Trophoblast cell (in vitro differentiated cells and primary cell): Measurements from ENCODE around the gene CCNY.

Experiments used
- DNase-seq, 2 donors: peaks; one replicate each; pipeline ENCODE4 v3.0.0-alpha.2; 2016
- H2AFZ ChIP-seq: 2 replicates; pipeline ENCODE4 v1.6.1; 2013; ENCODE audit warnings: low read length, moderate library complexity, mild to moderate bottlenecking; ENCODE audit not compliant: insufficient read depth, poor library complexity
- H2AK5ac ChIP-seq: 2 replicates; pipeline ENCODE4 v1.6.1; 2013; ENCODE audit warnings: mild to moderate bottlenecking, low read length
- H2BK120ac ChIP-seq: 2 replicates; pipeline ENCODE4 v1.6.1; 2013; ENCODE audit warnings: low read length, mild to moderate bottlenecking, moderate library complexity; ENCODE audit not compliant: insufficient read depth, poor library complexity
- H2BK12ac ChIP-seq: 2 replicates; pipeline ENCODE4 v1.6.1; 2013; ENCODE audit warnings: mild to moderate bottlenecking, low read length, moderate library complexity
- H2BK5ac ChIP-seq: 2 replicates; pipeline ENCODE4 v1.6.1; 2013; ENCODE audit warnings: low read length, low read depth, moderate library complexity, mild to moderate bottlenecking; ENCODE audit not compliant: poor library complexity
- H3K14ac ChIP-seq: 2 replicates; pipeline ENCODE4 v1.6.1; 2013; ENCODE audit warnings: mild to moderate bottlenecking, low read length
- H3K18ac ChIP-seq: 2 replicates; pipeline ENCODE4 v1.6.1; 2013; ENCODE audit warnings: mild to moderate bottlenecking, low read length
- H3K23ac ChIP-seq: 2 replicates; pipeline ENCODE4 v1.6.1; 2013; ENCODE audit warnings: low read length
- H3K27ac ChIP-seq: 2 replicates; pipeline ENCODE4 v1.5.1; 2013; ENCODE audit warnings: low read depth, mild to moderate bottlenecking, inconsistent platforms, low read length, moderate library complexity
- H3K27me3 ChIP-seq: 2 replicates; pipeline ENCODE4 v1.6.1; 2013; ENCODE audit warnings: inconsistent platforms, mild to moderate bottlenecking, low read length, moderate library complexity; ENCODE audit not compliant: insufficient read depth
- H3K36me3 ChIP-seq, 2 experiments: 1 replicate in 1 of 2; 2 replicates in 1 of 2; pipeline ENCODE4 v1.6.1; 2013; ENCODE audit warnings: low read length in 2 of 2, mild to moderate bottlenecking in 2 of 2, moderate library complexity in 1 of 2; ENCODE audit not compliant: insufficient read depth in 2 of 2, control insufficient read depth in 1 of 2
- H3K4ac ChIP-seq: 2 replicates; pipeline ENCODE4 v1.6.1; 2013; ENCODE audit warnings: low read depth, mild to moderate bottlenecking, low read length, moderate library complexity
- H3K4me1 ChIP-seq, 2 experiments: 1 replicate in 1 of 2; 2 replicates in 1 of 2; pipeline ENCODE4 v1.6.1; 2013; ENCODE audit warnings: low read length in 2 of 2, mild to moderate bottlenecking in 2 of 2, moderate library complexity in 1 of 2; ENCODE audit not compliant: insufficient read depth in 2 of 2, control insufficient read depth in 1 of 2
- H3K4me2 ChIP-seq: 2 replicates; pipeline ENCODE4 v1.6.1; 2013; ENCODE audit warnings: inconsistent platforms, mild to moderate bottlenecking, low read length, moderate library complexity
- H3K4me3 ChIP-seq: 2 replicates; pipeline ENCODE4 v1.5.1; 2013; ENCODE audit warnings: mild to moderate bottlenecking, low read depth, low read length, inconsistent platforms
- H3K79me1 ChIP-seq: one replicate; pipeline ENCODE4 v1.6.1; 2013; ENCODE audit warnings: low read length
- H3K79me2 ChIP-seq: 2 replicates; pipeline ENCODE4 v1.6.1; 2013; ENCODE audit warnings: low read length, mild to moderate bottlenecking; ENCODE audit not compliant: control insufficient read depth, insufficient read depth, poor library complexity
- H3K9ac ChIP-seq: 2 replicates; pipeline ENCODE4 v1.6.1; 2013; ENCODE audit warnings: mild to moderate bottlenecking, low read length
- H3K9me3 ChIP-seq: 2 replicates; pipeline ENCODE4 v1.6.1; 2013; ENCODE audit warnings: low read depth, mild to moderate bottlenecking, control low read depth, inconsistent platforms, low read length; ENCODE audit not compliant: insufficient read depth
- H4K12ac ChIP-seq: 2 replicates; pipeline ENCODE4 v1.6.1; 2013; ENCODE audit warnings: low read depth, mild to moderate bottlenecking, low read length, moderate library complexity
- H4K8ac ChIP-seq: 2 replicates; pipeline ENCODE4 v1.6.1; 2013; ENCODE audit warnings: low read depth, mild to moderate bottlenecking, low read length, moderate library complexity
- H4K91ac ChIP-seq: one replicate; pipeline ENCODE4 v1.6.1; 2013; ENCODE audit warnings: low read depth, mild to moderate bottlenecking, low read length, moderate library complexity
- WGBS: extraction: QIAGEN DNeasy Blood & Tissue Kit; methylation state at CpG from one replicate; pipeline ENCODE4 v1.1.7; 2013; ENCODE audit warnings: missing lambda C conversion rate; ENCODE audit not compliant: insufficient read length, insufficient coverage; ENCODE audit errors: extremely low coverage; 5-methylcytosine and 5-hydroxymethylcytosine counted together

CCNY gene

GRCh38 chr10:35415505-35415904 is 79.2 kb downstream of the CCNY start:
- no peak overlapping the region for H3K18ac ChIP-seq
- no peaks in the 10 kb centered on the region for H3K9me3 ChIP-seq
- no peaks in the 10 kb centered on the region for H3K79me2 ChIP-seq
- no peak overlapping the region for H4K91ac ChIP-seq
- no peaks in the 10 kb centered on the region for H3K27me3 ChIP-seq
- H2AK5ac ChIP-seq: no peak overlapping the region
- no peak overlapping the region for H3K4me2 ChIP-seq
- no peak overlapping the region for H2BK120ac ChIP-seq
- no peak overlapping the region for H4K12ac ChIP-seq
- H3K4me3 ChIP-seq: no peak overlapping the region
- H4K8ac ChIP-seq: no peak overlapping the region
- H3K27ac ChIP-seq: no peak overlapping the region
- DNase-seq: no peak
- no peak overlapping the region for H3K14ac ChIP-seq
- peaks cover 28 to 34% of the 10 kb centered on the region in 2 experiments for H3K4me1 ChIP-seq
- no peak overlapping the region for H3K23ac ChIP-seq
- H3K79me1 ChIP-seq: peaks cover 8% of the 10 kb centered on the region
- no CpG with 5 or more reads among the region's 5 CpGs for WGBS
- H2AFZ ChIP-seq: no peak overlapping the region
- H2BK12ac ChIP-seq: no peak overlapping the region
- H3K9ac ChIP-seq: no peak overlapping the region
- H3K36me3 ChIP-seq: no peaks in the 10 kb centered on the region
- no peak overlapping the region for H3K4ac ChIP-seq
- no peak overlapping the region for H2BK5ac ChIP-seq

GRCh38 chr10:35416619-35417312 is 80.5 kb downstream of the CCNY start:
- H3K79me1 ChIP-seq: peaks cover 15% of the 10 kb centered on the region
- H3K27ac ChIP-seq: no peak overlapping the region
- H3K4me3 ChIP-seq: no peak overlapping the region
- H3K4me2 ChIP-seq: no peak overlapping the region
- H3K4ac ChIP-seq: no peak overlapping the region
- no peak overlapping the region for H3K23ac ChIP-seq
- H3K18ac ChIP-seq: no peak overlapping the region
- H3K9ac ChIP-seq: no peak overlapping the region
- H3K4me1 ChIP-seq: peaks cover 32 to 39% of the 10 kb centered on the region in 2 experiments
- no peak overlapping the region for H2AFZ ChIP-seq
- no peak overlapping the region for H4K8ac ChIP-seq
- H3K79me2 ChIP-seq: peaks cover 2% of the 10 kb centered on the region
- H2BK5ac ChIP-seq: no peak overlapping the region
- no peaks in the 10 kb centered on the region for H3K36me3 ChIP-seq
- no peak overlapping the region for H4K12ac ChIP-seq
- no peak for DNase-seq
- no peaks in the 10 kb centered on the region for H3K9me3 ChIP-seq
- WGBS: no CpG with 5 or more reads among the region's 8 CpGs
- no peak overlapping the region for H2BK120ac ChIP-seq
- H2BK12ac ChIP-seq: no peak overlapping the region
- no peak overlapping the region for H2AK5ac ChIP-seq
- H3K27me3 ChIP-seq: no peaks in the 10 kb centered on the region
- no peak overlapping the region for H3K14ac ChIP-seq
- no peak overlapping the region for H4K91ac ChIP-seq

GRCh38 chr10:35417313-35417625 is 81.0 kb downstream of the CCNY start:
- Histone ChIP-seq H2BK12ac (no peak overlapping the region), H3K4me3 (no peak overlapping the region), H3K9me3 (no peaks in the 10 kb centered on the region), H3K36me3 (no peaks in the 10 kb centered on the region), H3K27me3 (no peaks in the 10 kb centered on the region), H4K8ac (no peak overlapping the region), H4K12ac (no peak overlapping the region), H3K4ac (no peak overlapping the region), H2AFZ (no peak overlapping the region), H3K14ac (no peak overlapping the region), H3K4me1 (peaks cover 29 to 36% of the 10 kb centered on the region in 2 experiments), H3K23ac (no peak overlapping the region), H3K27ac (no peak overlapping the region), H2BK120ac (no peak overlapping the region), H2BK5ac (no peak overlapping the region), H3K4me2 (no peak overlapping the region), H4K91ac (no peak overlapping the region), H3K79me1 (peaks cover 16% of the 10 kb centered on the region), H3K79me2 (peaks cover 2% of the 10 kb centered on the region), H3K18ac (no peak overlapping the region), H3K9ac (no peak overlapping the region), H2AK5ac (no peak overlapping the region)
- no CpG with 5 or more reads among the region's 1 CpG for WGBS
- no peak for DNase-seq

- H4K91ac ChIP-seq: no peak overlapping the region
- no peak overlapping the region for H2BK120ac ChIP-seq
- peaks cover 2% of the 10 kb centered on the region for H3K79me2 ChIP-seq
- peaks cover 16% of the 10 kb centered on the region for H3K79me1 ChIP-seq
- H3K23ac ChIP-seq: no peak overlapping the region
- DNase-seq: no peak
- no peak overlapping the region for H2AFZ ChIP-seq
- no peak overlapping the region for H3K27ac ChIP-seq
- H3K18ac ChIP-seq: no peak overlapping the region
- peaks cover 26 to 34% of the 10 kb centered on the region in 2 experiments for H3K4me1 ChIP-seq
- H2BK12ac ChIP-seq: no peak overlapping the region
- H4K8ac ChIP-seq: no peak overlapping the region
- no peak overlapping the region for H3K4ac ChIP-seq
- H3K9me3 ChIP-seq: no peaks in the 10 kb centered on the region
- no peak overlapping the region for H3K4me2 ChIP-seq
- H3K27me3 ChIP-seq: no peaks in the 10 kb centered on the region
- no peak overlapping the region for H4K12ac ChIP-seq
- no peaks in the 10 kb centered on the region for H3K36me3 ChIP-seq
- H2BK5ac ChIP-seq: no peak overlapping the region
- H3K4me3 ChIP-seq: no peak overlapping the region
- no peak overlapping the region for H3K14ac ChIP-seq
- no peak overlapping the region for H3K9ac ChIP-seq
- no peak overlapping the region for H2AK5ac ChIP-seq
These were observed 81.5 kb downstream of the CCNY start for GRCh38 chr10:35417795-35418194.
